22Rv1 (cell line): Measurements from ENCODE around the gene ARVCF.

Experiments used
- H3K27ac ChIP-seq: fragments of 450-650 bp; 2 replicates; pipeline ENCODE4 v1.5.1; 2017
- ZFX ChIP-seq: fragments of 450-650 bp; IDR thresholded peaks from 2 replicates; pipeline ENCODE4 v1.6.1; 2017; ENCODE audit warnings: antibody characterized with exemption, borderline replicate concordance
- TF ChIP-seq, protein P1 (sequence below): fragments of 450-650 bp; IDR thresholded peaks from 2 replicates; pipeline ENCODE4 v1.5.1; 2017; ENCODE audit warnings: mild to moderate bottlenecking

The ARVCF gene

DNA sequence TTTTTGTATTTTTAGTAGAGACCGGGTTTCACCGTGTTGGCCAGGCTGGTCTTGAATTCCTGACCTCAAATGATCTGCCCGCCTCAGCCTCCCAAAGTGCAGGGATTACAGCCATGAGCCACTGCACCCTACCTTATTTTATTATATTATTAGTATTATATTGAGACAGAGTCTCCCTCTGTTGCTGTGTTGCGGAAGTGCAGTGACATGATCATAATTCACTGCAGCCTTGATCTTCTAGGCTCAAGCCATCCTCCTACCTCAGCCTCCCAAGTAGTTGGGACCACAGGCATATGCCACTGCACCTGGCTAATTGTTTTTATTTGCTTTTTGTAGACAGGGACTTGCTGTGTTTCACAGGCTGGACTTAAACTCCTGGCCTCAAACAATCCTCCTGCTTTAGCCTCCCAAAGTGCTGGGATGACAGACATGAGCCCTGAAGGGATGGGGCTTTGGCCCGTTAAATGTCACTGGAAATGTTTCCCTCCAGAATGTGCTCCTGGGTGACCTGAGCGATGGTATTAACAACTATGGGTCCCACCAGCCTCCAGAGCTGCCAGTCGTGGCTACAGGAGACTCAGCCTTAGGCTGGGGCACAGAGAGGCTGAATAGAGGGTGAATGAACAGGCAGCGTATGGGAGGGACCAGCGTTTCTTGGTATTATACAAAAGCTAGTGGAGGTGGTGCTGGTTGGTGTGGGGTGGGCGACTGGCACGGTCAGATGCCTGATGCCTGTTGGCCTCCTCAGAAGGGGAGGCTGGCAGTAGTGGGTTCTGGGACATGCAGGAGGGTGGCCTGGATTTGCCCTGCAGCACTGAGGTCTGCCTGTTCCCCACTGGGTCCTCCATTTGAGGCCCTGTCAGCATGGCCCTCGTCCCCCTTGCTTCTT is 11.6 kb upstream of the ARVCF start:
- no peak overlapping the region for H3K27ac ChIP-seq
- TF ChIP-seq ZFX = no peak
- TF ChIP-seq, protein P1, sequence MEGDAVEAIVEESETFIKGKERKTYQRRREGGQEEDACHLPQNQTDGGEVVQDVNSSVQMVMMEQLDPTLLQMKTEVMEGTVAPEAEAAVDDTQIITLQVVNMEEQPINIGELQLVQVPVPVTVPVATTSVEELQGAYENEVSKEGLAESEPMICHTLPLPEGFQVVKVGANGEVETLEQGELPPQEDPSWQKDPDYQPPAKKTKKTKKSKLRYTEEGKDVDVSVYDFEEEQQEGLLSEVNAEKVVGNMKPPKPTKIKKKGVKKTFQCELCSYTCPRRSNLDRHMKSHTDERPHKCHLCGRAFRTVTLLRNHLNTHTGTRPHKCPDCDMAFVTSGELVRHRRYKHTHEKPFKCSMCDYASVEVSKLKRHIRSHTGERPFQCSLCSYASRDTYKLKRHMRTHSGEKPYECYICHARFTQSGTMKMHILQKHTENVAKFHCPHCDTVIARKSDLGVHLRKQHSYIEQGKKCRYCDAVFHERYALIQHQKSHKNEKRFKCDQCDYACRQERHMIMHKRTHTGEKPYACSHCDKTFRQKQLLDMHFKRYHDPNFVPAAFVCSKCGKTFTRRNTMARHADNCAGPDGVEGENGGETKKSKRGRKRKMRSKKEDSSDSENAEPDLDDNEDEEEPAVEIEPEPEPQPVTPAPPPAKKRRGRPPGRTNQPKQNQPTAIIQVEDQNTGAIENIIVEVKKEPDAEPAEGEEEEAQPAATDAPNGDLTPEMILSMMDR = peak; percentile 44

DNA sequence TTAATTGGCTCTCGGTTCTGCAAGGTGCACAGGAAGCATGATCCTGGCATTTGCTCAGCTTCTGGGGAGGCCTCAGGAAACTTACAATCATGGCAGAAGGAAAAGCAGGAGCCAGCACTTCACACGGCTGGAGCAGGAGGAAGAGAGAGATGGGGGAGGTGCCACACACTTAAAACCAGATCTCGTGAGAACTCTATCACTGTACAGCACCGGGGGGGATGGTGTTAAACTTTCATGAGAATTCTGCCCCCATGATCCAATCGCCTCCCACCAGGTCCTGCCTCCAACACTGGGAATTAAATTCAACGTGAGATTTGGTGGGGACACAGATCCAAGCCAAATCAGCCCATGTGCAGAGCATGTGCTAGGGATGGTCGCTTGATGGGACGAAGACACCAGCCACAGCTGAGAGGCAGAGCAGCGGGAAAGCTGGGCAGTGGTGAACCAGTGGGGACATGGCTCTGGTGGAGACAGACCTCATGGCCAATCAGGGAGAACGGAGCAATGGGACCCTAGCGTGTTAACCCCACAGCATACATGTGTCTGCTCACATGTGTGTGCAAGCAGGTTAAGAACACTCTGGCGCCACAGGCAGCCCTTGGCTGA is 10.5 kb upstream of the ARVCF start:
- TF ChIP-seq, protein P1 = no peak
- no peak for TF ChIP-seq ZFX
- no peak overlapping the region for H3K27ac ChIP-seq

DNA sequence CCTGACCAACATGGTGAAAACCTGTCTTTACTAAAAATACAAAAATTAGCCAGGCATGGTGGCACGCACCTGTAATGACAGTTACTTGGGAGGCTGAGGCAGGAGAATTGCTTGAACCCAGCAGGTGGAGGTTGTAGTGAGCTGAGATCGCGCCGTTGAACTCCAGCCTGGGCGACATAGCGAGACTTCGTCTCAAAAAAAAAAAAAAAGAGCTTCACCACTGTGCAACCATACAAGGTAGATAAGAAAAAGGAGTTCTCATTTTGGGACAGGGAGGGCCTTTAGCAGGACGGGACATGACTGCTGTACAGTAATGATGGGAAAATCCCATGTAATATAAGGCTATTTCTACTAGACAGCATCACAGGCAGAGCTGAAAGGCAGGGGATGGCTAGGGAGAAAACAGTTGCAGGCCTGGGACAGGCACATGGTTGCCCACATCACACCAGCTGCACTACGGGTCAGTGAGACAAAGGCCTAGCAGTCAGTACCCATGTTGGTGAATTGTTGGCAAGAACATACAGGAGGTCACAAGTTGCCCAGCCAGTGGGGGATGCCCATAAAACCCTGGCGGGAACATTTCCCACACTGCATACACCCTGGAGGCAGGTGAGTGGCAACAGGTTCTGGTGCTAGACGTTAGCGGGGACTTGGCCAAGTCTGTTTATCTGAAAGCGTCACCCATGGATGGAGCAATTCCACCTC is 9.7 kb upstream of the ARVCF start:
- no peak overlapping the region for H3K27ac ChIP-seq
- TF ChIP-seq, protein P1 = no peak
- TF ChIP-seq ZFX = no peak

DNA sequence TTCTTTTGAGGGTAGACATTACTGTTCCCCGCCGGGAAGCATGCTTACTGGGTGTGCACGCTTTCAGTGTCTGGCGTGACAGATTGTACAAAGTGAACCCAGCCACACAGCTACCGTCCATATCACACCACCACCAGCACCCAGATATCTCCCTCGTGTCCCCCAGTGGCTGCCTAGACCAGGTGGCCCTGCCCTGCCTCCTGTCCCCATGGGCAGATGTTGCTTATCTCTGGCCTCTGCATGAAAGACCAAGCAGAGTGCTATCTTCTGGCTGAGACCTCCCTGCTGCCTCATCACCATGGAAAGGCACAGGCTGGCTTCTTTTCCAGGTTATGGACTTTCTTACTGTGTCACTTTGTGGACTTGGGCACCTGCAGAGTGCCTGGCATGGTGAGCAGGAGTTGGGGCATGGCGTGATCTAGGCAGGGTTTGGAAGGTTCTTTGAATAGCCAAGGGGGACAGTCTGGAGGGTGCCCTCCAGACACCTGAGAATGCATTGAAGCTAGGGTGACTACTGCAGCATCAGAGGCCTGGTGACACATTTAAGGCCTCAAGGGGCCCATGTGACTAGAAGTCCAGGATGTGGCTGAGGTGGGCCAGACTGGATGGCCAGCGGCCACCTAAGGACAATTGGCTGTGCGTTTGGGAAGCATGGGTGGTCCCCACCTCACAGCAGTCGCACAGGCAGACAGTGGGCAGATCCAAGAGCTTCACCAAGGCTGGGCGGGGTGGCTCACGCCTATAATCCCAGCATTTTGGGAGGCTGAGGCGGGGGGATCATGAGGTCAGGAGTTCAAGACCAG is 9.0 kb upstream of the ARVCF start:
- TF ChIP-seq ZFX = no peak
- TF ChIP-seq, protein P1 = no peak
- no peak overlapping the region for H3K27ac ChIP-seq

DNA sequence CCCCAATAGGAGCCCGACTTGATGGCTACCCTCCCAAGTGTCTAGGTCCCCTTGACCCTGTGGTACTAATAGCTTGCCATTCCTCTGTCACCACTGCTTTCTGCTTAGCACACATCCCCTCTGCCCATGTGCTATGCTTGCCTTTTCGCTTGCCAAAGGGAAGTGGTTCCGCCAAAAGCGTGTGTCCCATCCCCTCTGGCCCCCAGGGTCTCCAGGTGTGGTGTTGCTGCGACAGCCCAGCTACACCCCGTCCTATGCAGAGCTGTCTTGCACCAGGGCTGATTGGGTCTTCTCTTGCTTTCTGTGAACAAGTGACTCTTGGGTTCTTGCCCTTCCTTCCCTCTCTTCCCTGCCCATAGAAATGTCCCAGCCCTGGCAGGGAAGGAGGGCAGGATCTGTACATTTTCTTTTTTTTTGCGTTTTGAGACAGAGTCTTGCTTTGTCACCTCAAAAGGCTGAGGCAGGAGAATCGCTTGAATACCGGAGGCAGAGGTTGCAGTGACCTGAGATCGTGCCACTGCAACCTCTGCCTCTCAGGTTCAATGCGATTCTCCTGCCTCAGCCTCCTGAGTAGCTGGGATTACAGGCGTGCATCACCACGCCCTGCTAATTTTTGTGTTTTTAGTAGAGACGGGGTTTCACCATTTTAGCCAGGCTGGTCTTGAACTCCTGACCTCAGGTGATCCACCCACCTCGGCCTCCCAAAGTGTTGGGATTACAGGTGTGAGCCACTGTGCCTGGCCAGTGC is 8.2 kb upstream of the ARVCF start:
- TF ChIP-seq ZFX = no peak
- TF ChIP-seq, protein P1 = no peak
- H3K27ac ChIP-seq = no peak overlapping the region

DNA sequence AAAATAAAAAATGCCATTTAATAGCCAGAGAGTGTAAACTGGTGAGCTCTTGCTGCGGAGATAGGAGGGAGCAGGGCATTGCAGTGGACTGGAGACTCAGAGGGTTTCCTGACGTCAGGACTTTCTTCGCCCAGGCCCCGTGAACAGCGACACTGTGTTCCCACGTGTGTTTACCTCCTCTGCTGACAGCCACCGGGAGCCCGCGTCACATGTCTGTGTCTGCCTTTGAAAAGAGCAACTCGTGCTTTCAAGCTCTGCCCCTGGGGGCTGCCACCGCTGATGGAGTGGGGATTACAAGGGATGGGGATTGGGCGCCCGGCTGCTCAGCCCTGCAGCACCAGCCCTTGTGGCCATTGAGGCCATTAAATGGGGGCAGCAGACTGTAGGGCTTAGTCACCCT is 7.6 kb upstream of the ARVCF start:
- H3K27ac ChIP-seq = no peak overlapping the region
- TF ChIP-seq, protein P1 = no peak
